WTC11 (cell line): ENCODE data around the gene SLC44A5. TPM values are rescaled to one million over a fixed set of nuclear protein-coding genes. Genes with fewer than 3 reads are reported as not detected.
"Not testable (repeated sequence)": the region's sequence is repeated elsewhere in the genome, so short reads cannot be mapped to it uniquely, and the experiment has no call there.

Experiments used
- ATAC-seq: fragments of 200-7000 bp; cut with Tn5 transposase; 2 replicates; pipeline ENCODE4 v1.10.0; 2021; ENCODE audit warnings: mild to moderate bottlenecking, moderate library complexity
- CTCF ChIA-PET: fragments of 300-600 bp; sonication (Branson Sonifier 250); formaldehyde crosslinking; loops from one replicate; lab custom pipeline; 2021; ENCODE audit warnings: antibody characterized with exemption; lab: Charles Lee
- POLR2A ChIA-PET: fragments of 350-600 bp; sonication (Branson Sonifier 250); formaldehyde crosslinking; loops from one replicate; lab custom pipeline; 2021; ENCODE audit warnings: antibody characterized with exemption; lab: Charles Lee
- DNase-seq: peaks from one replicate; pipeline ENCODE4 v3.0.0; 2021; ENCODE audit warnings: low spot score
- H3K27ac Mint-ChIP-seq: 2 replicates; pipeline ENCODE4 v1.8.0; 2021; ENCODE audit warnings: mixed read lengths
- H3K27me3 Mint-ChIP-seq: 2 replicates; pipeline ENCODE4 v1.8.0; 2021; ENCODE audit warnings: low read depth, mild to moderate bottlenecking, moderate library complexity, mixed read lengths
- H3K36me3 Mint-ChIP-seq: 2 replicates; pipeline ENCODE4 v1.8.0; 2021; ENCODE audit warnings: mixed read lengths
- H3K4me1 Mint-ChIP-seq: 2 replicates; pipeline ENCODE4 v1.8.0; 2022; ENCODE audit warnings: mixed read lengths
- H3K4me3 Mint-ChIP-seq: 2 replicates; pipeline ENCODE4 v1.8.0; 2021; ENCODE audit warnings: mild to moderate bottlenecking, moderate library complexity, mixed read lengths
- H3K9me3 Mint-ChIP-seq: 2 replicates; pipeline ENCODE4 v1.8.0; 2021; ENCODE audit warnings: mixed read lengths
- AFF4 ChIP-seq: sonication (generic); formaldehyde crosslinking; IDR thresholded peaks from 2 replicates; pipeline ENCODE4 v1.8.1; 2023; ENCODE audit warnings: mild to moderate bottlenecking, missing genetic modification reagents, borderline replicate concordance
- ATF2 ChIP-seq: sonication (generic); formaldehyde crosslinking; IDR thresholded peaks from 2 replicates; pipeline ENCODE4 v1.8.1; 2022; ENCODE audit warnings: low read depth, missing genetic modification reagents, borderline replicate concordance
- E2F1 ChIP-seq: sonication (generic); formaldehyde crosslinking; IDR thresholded peaks from 2 replicates; pipeline ENCODE4 v1.8.0; 2022; ENCODE audit warnings: mild to moderate bottlenecking, missing genetic modification reagents
- JUN ChIP-seq: sonication (generic); formaldehyde crosslinking; IDR thresholded peaks from 2 replicates; pipeline ENCODE4 v1.8.0; 2023; ENCODE audit warnings: mild to moderate bottlenecking, missing genetic modification reagents
- NFATC4 ChIP-seq: fragments of 250-450 bp; sonication (Bioruptor Pico); IDR thresholded peaks from 2 replicates; pipeline ENCODE4 v1.9.0; 2021; ENCODE audit warnings: mild to moderate bottlenecking
- NR2C2 ChIP-seq: sonication (generic); formaldehyde crosslinking; IDR thresholded peaks from 2 replicates; pipeline ENCODE4 v1.8.0; 2022; ENCODE audit warnings: mild to moderate bottlenecking, missing genetic modification reagents
- NR3C1 ChIP-seq: sonication (generic); formaldehyde crosslinking; conservative IDR thresholded peaks from 2 replicates; pipeline ENCODE4 v1.8.1; 2023; ENCODE audit warnings: low read depth, mild to moderate bottlenecking, missing genetic modification reagents
- SOX15 ChIP-seq: fragments of 250-450 bp; sonication (Bioruptor Pico); IDR thresholded peaks from 2 replicates; pipeline ENCODE4 v1.9.0; 2021; ENCODE audit warnings: mild to moderate bottlenecking
- ZNF263 ChIP-seq: sonication (generic); formaldehyde crosslinking; IDR thresholded peaks from 2 replicates; pipeline ENCODE4 v1.8.1; 2022; ENCODE audit warnings: low read depth, mild to moderate bottlenecking, moderate library complexity, missing genetic modification reagents
- ZNF317 ChIP-seq: sonication (generic); formaldehyde crosslinking; IDR thresholded peaks from 2 replicates; pipeline ENCODE4 v1.8.1; 2023; ENCODE audit warnings: low read depth, mild to moderate bottlenecking, moderate library complexity, missing genetic modification reagents, borderline replicate concordance
- total RNA-seq: library from RNA; stranded (reverse); gene quantifications from 3 replicates; pipeline ENCODE4 v1.2.3, GENCODE V29; 2021
- TF ChIP-seq, protein P1 (sequence below): sonication (generic); formaldehyde crosslinking; IDR thresholded peaks from 2 replicates; pipeline ENCODE4 v1.8.0; 2023; ENCODE audit warnings: missing genetic modification reagents, mild to moderate bottlenecking, borderline replicate concordance

Gene SLC44A5
- total RNA-seq, 1 experiment from 2014 or later, result 1.8 TPM

DNA sequence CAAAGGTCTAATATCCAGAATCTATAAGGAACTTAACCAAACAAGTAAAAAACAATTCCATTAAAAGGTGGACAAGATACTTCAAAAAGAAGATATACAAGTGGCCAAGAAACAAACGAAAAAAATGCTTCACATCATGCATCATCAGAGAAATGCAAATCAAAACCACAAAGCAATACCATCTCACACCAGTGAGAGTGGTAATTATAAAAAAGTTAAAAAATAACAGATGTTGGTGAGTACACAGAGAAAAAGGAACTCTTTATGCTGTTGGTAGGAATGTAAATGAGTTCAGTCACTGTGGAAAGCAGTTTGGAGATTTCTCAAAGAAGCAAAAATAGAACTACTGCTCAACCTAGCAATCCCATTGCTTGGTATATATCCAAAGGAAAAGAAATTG lies 218.6 kb downstream of the SLC44A5 start:
- Mint-ChIP-seq H3K9me3 (peaks cover 36% of the 10 kb centered on the region), H3K4me3 (no peak overlapping the region), H3K36me3 (peaks cover 18% of the 10 kb centered on the region), H3K27ac (no peak overlapping the region), H3K27me3 (no peaks in the 10 kb centered on the region), H3K4me1 (no peaks in the 10 kb centered on the region)
- ChIA-PET POLR2A (no interaction called here), CTCF (no interaction called here)
- no peak for ATAC-seq
- no peak for TF ChIP-seq SOX15 (CRISPR knock-in tag)
- no peak for TF ChIP-seq NR3C1 (CRISPR knock-in tag)
- no peak for TF ChIP-seq NR2C2 (CRISPR knock-in tag)
- TF ChIP-seq ZNF317 (CRISPR knock-in tag), result no peak
- TF ChIP-seq, protein P1, sequence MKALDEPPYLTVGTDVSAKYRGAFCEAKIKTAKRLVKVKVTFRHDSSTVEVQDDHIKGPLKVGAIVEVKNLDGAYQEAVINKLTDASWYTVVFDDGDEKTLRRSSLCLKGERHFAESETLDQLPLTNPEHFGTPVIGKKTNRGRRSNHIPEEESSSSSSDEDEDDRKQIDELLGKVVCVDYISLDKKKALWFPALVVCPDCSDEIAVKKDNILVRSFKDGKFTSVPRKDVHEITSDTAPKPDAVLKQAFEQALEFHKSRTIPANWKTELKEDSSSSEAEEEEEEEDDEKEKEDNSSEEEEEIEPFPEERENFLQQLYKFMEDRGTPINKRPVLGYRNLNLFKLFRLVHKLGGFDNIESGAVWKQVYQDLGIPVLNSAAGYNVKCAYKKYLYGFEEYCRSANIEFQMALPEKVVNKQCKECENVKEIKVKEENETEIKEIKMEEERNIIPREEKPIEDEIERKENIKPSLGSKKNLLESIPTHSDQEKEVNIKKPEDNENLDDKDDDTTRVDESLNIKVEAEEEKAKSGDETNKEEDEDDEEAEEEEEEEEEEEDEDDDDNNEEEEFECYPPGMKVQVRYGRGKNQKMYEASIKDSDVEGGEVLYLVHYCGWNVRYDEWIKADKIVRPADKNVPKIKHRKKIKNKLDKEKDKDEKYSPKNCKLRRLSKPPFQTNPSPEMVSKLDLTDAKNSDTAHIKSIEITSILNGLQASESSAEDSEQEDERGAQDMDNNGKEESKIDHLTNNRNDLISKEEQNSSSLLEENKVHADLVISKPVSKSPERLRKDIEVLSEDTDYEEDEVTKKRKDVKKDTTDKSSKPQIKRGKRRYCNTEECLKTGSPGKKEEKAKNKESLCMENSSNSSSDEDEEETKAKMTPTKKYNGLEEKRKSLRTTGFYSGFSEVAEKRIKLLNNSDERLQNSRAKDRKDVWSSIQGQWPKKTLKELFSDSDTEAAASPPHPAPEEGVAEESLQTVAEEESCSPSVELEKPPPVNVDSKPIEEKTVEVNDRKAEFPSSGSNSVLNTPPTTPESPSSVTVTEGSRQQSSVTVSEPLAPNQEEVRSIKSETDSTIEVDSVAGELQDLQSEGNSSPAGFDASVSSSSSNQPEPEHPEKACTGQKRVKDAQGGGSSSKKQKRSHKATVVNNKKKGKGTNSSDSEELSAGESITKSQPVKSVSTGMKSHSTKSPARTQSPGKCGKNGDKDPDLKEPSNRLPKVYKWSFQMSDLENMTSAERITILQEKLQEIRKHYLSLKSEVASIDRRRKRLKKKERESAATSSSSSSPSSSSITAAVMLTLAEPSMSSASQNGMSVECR (CRISPR knock-in tag), result no peak
- no peak for TF ChIP-seq JUN
- TF ChIP-seq NFATC4 (CRISPR knock-in tag), result no peak
- TF ChIP-seq ATF2 (CRISPR knock-in tag), result no peak
- no peak for DNase-seq

DNA sequence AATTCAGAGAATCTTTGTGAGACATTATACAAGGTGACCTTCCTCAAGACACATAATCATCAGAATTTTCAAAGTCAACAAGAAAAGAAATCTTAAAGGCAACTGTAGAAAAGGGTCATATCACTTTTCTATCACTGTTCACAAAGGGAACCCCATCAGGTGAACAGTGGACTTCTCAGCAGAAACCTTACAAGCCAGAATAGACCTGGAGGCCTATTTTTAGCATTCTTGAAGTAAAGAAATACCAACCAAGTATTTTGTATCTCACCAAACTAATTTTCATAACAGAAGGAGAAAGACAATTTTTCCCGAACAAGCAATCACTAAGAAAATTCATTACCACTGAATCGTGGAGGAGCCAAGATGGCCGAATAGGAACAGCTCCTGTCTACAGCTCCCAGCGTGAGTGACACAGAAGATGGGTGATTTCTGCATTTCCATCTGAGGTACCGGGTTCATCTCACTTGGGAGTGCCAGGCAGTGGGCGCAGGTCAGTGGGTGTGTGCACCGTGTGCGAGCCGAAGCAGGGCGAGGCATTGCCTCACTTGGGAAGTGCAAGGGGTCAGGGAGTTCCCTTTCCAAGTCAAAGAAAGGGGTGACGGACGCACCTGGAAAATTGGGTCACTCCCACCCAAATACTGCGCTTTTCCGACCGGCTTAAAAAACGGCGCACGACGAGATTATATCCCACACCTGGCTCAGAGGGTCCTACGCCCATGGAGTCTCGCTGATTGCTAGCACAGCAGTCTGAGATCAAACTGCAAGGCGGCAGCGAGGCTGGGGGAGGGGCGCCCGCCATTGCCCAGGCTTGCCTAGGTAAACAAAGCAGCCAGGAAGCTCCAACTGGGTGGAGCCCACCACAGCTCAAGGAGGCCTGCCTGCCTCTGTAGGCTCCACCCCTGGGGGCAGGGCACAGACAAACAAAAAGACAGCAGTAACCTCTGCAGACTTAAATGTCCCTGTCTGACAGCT lies 235.2 kb downstream of the SLC44A5 start:
- Mint-ChIP-seq H3K27ac (peak overlapping the region; percentile 85), H3K9me3 (peaks cover 23% of the 10 kb centered on the region), H3K4me3 (peak overlapping the region; percentile 72), H3K36me3 (peaks cover 15% of the 10 kb centered on the region), H3K4me1 (peaks cover 35% of the 10 kb centered on the region)
- ATAC-seq, H3K27me3 Mint-ChIP-seq, POLR2A ChIA-PET, CTCF ChIA-PET, DNase-seq: not testable (repeated sequence)

DNA sequence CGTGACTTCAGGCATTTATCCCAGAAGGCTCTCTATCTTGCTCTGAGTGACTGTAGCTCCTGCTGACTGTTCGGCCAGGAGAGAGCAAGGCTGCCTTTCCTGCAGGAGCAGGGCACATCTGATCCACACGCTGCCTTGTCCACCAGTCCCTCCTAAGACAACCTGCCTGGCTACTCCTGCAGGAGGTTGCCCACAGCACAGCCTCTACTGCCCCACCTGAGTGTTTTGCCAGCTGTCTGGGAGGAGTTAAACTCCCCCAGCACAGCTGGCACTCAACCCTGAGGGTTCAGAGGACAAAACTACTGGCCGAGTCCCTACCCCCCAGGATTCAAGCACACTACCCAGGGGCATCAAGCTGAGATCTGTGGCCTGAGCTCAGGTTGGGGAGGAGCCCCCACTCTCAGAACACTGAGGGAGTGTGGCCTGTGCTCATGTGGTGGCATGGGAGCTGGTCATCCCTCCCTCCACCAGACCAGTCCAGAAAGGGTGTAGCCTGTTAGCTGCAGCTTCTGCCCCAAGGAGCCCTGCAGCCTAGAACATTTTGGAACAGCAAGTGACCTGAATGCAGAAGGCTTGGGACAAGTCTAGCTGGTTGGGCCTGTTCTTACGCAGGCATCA lies 237.3 kb downstream of the SLC44A5 start:
- ChIA-PET POLR2A (no interaction called here), CTCF (no interaction called here)
- peaks cover 4% of the 10 kb centered on the region; the same call in 1 of the 2 replicates for H3K27me3 Mint-ChIP-seq
- TF ChIP-seq ZNF263 (CRISPR knock-in tag), result no peak
- TF ChIP-seq E2F1 (CRISPR knock-in tag), result no peak
- no peak for TF ChIP-seq AFF4
- H3K9me3 Mint-ChIP-seq, result peaks cover 23% of the 10 kb centered on the region
- H3K4me1 Mint-ChIP-seq, result peaks cover 41% of the 10 kb centered on the region
- no peak overlapping the region for H3K27ac Mint-ChIP-seq
- peaks cover 15% of the 10 kb centered on the region for H3K36me3 Mint-ChIP-seq
- H3K4me3 Mint-ChIP-seq, result no peak overlapping the region
- ATAC-seq (no peak), DNase-seq (no peak)
